GM10248 (cell line): ENCODE data around the gene RTL10.
A peak's percentile ranks its signal among the peaks of the same experiment; 100 is the strongest.

ENCODE experiments used
- CTCF ChIA-PET: fragments of 300-600 bp; sonication (Branson Sonifier 250); formaldehyde crosslinking; extraction: SDS; loops from one replicate; lab custom pipeline; 2021; ENCODE audit warnings: antibody characterized with exemption; lab: Yijun Ruan, JAX
- POLR2A ChIA-PET: fragments of 350-650 bp; sonication (Branson Sonifier 250); formaldehyde crosslinking; extraction: SDS; loops from one replicate; lab custom pipeline; 2020; ENCODE audit warnings: antibody characterized with exemption; lab: Yijun Ruan, JAX
- DNase-seq: peaks from one replicate; pipeline ENCODE4 v3.0.0; 2012; ENCODE audit errors: extremely low spot score
- CTCF ChIP-seq: IDR thresholded peaks from 2 replicates; pipeline ENCODE4 v1.5.1; 2012; ENCODE audit warnings: mild to moderate bottlenecking, low read depth; ENCODE audit errors: extremely low read depth, missing control alignments, control extremely low read depth

Gene RTL10

GRCh38 chr22:19854778-19855503 is at the start of gene RTL10, which contains the start of gene GNB1L:
Gene RTL10 (minus strand): TSS chr22:19854874. CDS start chr22:19852261, 2,613 bp downstream.
Gene GNB1L (minus strand): TSS chr22:19854874. CDS start chr22:19821355, 33,519 bp downstream.
- DNase-seq: peak; percentile 98
- ChIA-PET POLR2A (no interaction called here), CTCF (interaction anchor here (0.6 to 1.8 kb wide), 9 partner anchors 10 to 124 kb away, joined by 3 to 6 read pairs (median 4); no protein-coding TSS in a partner anchor)
- TF ChIP-seq CTCF: peak; percentile 34

GRCh38 chr22:19904174-19904856 is 49.6 kb upstream of the RTL10 start:
- POLR2A ChIA-PET: no interaction called here

GRCh38 chr22:19903513-19903912 is 48.8 kb upstream of the RTL10 start:
- ChIA-PET POLR2A (no interaction called here), CTCF (interaction anchor here (1.1 to 6.8 kb wide), 3 partner anchors 11 to 173 kb away, joined by 3 to 46 read pairs (median 4); no protein-coding TSS in a partner anchor)
- no peak for DNase-seq
- no peak for TF ChIP-seq CTCF

More at GRCh38 chr22:19904174-19904856, 49.6 kb upstream of the RTL10 start:
- CTCF ChIA-PET: interaction anchor here (1.1 to 6.8 kb wide), 2 partner anchors 158 to 174 kb away, joined by 3 to 46 read pairs; no protein-coding TSS in a partner anchor
- DNase-seq: no peak
- TF ChIP-seq CTCF: no peak

- ChIA-PET CTCF (interaction anchor here (1.1 to 6.8 kb wide), 4 partner anchors 11 to 173 kb away, joined by 3 to 46 read pairs (median 4); no protein-coding TSS in a partner anchor), POLR2A (no interaction called here)
- no peak for DNase-seq
- no peak for TF ChIP-seq CTCF
These were observed 48.4 kb upstream of the RTL10 start for GRCh38 chr22:19903031-19903430.

- ChIA-PET POLR2A (no interaction called here), CTCF (interaction anchor here (1.5 to 6.8 kb wide), 5 partner anchors 10 to 223 kb away, joined by 3 to 46 read pairs (median 4); no protein-coding TSS in a partner anchor)
- TF ChIP-seq CTCF: no peak
- DNase-seq: no peak
These were observed 47.6 kb upstream of the RTL10 start for GRCh38 chr22:19902245-19902715.
